HG03135 (cell line): ENCODE results near the gene WHRN.

Experiments
- ATAC-seq: cut with Tn5 transposase; IDR thresholded peaks from one replicate; pipeline ENCODE4 v1.9.1; 2021; ENCODE audit warnings: mild to moderate bottlenecking, moderate library complexity; ENCODE audit not compliant: unreplicated experiment

WHRN gene

DNA sequence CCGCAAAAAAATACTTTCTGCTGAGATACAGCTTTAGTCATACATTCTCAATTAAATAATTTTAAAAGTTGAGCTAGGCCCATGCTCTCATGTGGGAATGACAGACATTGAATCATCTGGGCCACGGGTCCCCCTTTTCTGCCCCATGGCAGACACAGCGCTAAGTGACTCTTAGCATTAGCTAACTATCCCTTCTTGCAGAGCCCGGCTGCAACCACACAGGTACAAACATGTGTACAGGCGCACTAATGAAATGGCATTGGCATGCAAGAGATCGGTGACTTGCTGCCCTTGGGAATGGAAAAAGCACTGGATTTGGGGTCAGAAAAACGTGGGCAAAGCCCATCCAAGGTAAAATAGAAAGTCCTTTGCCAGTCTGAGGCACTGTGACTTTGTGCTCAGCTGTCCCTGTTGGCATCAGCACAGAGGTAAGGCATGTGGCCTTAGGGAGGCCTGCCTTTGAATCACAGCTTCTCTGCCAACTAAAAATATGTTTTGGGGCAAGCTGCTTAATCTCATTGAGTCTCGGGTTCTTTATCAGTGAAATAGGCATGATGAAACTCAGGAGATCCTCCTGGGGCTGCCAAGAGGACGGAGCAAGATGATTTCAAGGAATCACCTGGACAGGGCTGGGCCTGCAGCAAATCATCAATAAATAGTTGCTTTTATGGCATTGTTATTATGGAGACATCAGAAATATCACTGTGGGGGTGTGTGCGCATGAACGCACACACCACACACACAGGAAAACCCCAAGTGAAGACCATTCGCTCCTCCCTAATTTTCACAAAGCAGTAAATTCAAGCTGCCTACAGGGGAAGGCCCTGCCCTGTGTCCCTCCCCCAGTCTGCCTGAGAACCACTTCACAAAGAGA is 54.2 kb downstream of the WHRN start:
- ATAC-seq, result peak; percentile 58

GRCh38 chr9:114450181-114450580 is 55.1 kb downstream of the WHRN start:
- ATAC-seq, result no peak

GRCh38 chr9:114449236-114449635 is 56.0 kb downstream of the WHRN start:
- no peak for ATAC-seq

DNA sequence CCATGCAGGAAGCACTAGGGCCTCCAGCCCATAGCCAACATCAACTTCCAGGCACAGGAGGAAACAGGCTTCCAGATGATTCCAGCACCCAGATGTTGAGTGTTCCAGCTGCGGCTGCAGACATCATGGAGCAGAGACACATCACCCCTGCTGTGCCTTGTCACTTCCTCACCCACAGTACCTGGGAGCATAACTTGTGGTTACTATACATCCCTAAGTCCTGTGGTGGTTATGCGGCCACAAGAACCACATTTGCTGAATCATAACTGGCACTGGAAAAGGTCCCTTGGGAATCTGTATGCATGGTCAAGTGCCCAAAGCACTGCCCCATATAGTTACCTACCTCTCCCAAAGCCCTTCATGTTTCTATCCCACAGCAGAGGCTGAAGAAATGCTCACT is 56.6 kb downstream of the WHRN start:
- ATAC-seq, result no peak

- no peak for ATAC-seq
These were observed 58.4 kb downstream of the WHRN start for GRCh38 chr9:114446672-114447450.

- no peak for ATAC-seq
These were observed 59.2 kb downstream of the WHRN start for GRCh38 chr9:114446036-114446435.

- ATAC-seq, result no peak
These were observed 59.7 kb downstream of the WHRN start for GRCh38 chr9:114445616-114446015.

- no peak for ATAC-seq
These were observed 63.3 kb downstream of the WHRN start for GRCh38 chr9:114442022-114442421.

GRCh38 chr9:114437401-114437893 is 67.8 kb downstream of the WHRN start:
- ATAC-seq, result no peak

GRCh38 chr9:114434878-114435311 is 70.4 kb downstream of the WHRN start:
- ATAC-seq, result no peak

DNA sequence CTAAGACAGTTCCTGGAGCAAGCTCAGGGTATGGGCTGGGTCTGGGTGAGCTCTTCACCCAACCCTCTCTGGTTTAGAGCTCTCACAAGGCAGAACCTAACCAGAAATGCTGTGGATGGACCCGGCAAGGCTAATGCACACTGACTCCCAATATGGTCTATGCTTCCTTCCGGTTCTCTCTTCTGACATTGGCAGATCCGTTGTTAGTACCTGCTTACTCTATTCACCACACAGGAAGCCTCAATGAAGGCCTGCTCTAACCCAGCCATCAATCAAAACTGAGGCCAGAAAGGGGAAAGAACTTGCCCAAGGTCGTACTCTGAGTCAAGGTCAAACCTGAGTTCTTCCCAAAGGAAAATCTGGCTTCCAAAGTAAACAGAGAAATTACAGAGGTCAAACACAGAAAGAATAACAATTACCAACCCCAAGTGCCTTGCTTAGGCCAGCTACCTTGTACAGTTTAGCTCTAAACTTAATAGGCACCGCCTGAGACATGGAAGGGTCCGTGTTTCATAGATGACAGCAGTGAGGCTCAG is 71.5 kb downstream of the WHRN start:
- ATAC-seq, result peak; percentile 60

- ATAC-seq, result no peak
These were observed 72.2 kb downstream of the WHRN start for GRCh38 chr9:114433086-114433485.

- no peak for ATAC-seq
These were observed 72.8 kb downstream of the WHRN start for GRCh38 chr9:114432323-114433067.

DNA sequence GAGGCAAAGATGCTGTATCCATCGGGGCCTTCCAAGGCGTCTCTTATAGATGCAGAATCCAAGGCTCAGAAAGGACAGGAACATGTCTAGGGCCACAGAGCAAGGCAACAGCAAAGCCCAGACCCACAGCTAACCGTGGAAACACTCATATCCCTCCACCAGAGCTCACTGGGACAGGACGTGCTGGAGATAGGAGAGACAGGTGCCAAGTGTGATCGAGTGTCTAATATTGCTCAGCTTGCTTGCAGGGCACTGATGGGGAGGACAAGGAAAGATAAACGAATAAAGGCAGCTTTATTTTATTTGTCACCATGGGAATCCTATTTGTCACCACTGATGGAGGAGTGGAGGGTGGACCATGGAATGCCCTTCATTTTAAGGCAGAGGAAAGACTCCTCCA is 73.5 kb downstream of the WHRN start:
- ATAC-seq, result no peak

DNA sequence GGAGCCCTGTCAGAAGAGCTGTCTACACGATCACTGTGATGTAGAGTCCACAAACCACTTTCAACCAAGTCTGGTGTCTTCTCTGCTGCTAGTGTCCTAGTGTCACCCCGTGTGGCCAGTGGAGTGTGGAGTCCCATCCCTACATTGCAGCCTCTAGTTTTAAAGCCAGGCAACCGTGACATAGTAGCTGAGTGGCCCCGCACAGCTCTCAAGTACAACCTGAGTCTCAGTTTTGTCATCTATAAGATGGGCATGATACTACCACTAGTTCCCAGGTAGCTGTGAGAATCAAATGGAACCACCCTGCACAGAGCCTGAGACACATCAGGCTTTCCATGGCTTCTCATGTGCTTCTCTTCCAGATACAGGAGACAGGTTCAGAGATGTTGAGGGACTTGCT is 74.3 kb downstream of the WHRN start:
- ATAC-seq, result no peak

GRCh38 chr9:114430457-114430856 is 74.8 kb downstream of the WHRN start:
- ATAC-seq, result no peak

GRCh38 chr9:114429488-114429887 is 75.8 kb downstream of the WHRN start:
- no peak for ATAC-seq

DNA sequence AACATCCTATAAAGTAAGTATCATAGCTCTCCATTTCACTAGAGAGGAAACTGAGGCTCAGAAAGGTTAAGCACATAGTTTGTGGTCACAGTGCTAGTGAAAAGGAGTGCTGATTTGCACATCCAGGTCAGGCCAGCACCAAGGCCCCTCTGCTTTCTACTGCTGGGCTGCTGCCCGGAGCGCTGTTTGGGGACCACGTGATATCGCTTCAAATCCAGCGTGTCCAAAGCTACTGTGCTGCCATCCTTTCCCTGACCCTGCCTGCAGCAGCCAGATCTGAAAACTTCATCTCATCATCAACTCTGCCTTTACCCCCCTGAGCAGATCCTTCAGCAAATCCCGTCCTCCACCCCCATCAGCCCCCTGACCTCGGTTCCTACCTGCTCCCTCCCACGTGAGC is 76.8 kb downstream of the WHRN start:
- ATAC-seq, result no peak

GRCh38 chr9:114427644-114428043 is 77.6 kb downstream of the WHRN start:
- ATAC-seq, result no peak

- ATAC-seq, result no peak
These were observed 79.0 kb downstream of the WHRN start for GRCh38 chr9:114426046-114426948.
